H9 (cell line): ENCODE data around the gene HIP1R. TPM values are rescaled to one million over a fixed set of nuclear protein-coding genes. Genes with fewer than 3 reads are reported as not detected.

ENCODE experiments used
- DNase-seq: peaks from one replicate; pipeline ENCODE4 v3.0.0-alpha.2; 2017
- H2AFZ ChIP-seq: one replicate; pipeline ENCODE4 v1.6.1; 2013; ENCODE audit warnings: mild to moderate bottlenecking, low read length, control low read depth, moderate library complexity
- H2AK5ac ChIP-seq: 2 replicates; pipeline ENCODE4 v1.6.1; 2013; ENCODE audit warnings: low read length, control low read depth, mixed read lengths; ENCODE audit not compliant: insufficient read length
- H2BK120ac ChIP-seq: one replicate; pipeline ENCODE4 v1.6.1; 2013; ENCODE audit warnings: low read depth, mild to moderate bottlenecking, low read length, control low read depth, inconsistent platforms; ENCODE audit not compliant: poor library complexity, severe bottlenecking
- H2BK12ac ChIP-seq: 2 replicates; pipeline ENCODE4 v1.6.1; 2013; ENCODE audit warnings: low read length, control low read depth, mixed read lengths, low read depth; ENCODE audit not compliant: insufficient read length
- H2BK15ac ChIP-seq: 2 replicates; pipeline ENCODE4 v1.6.1; 2013; ENCODE audit warnings: low read depth, low read length, control low read depth
- H2BK20ac ChIP-seq: one replicate; pipeline ENCODE4 v1.6.1; 2013; ENCODE audit warnings: low read depth, mild to moderate bottlenecking, low read length, control low read depth, inconsistent platforms; ENCODE audit not compliant: poor library complexity, severe bottlenecking
- H2BK5ac ChIP-seq: 2 replicates; pipeline ENCODE4 v1.6.1; 2013; ENCODE audit warnings: low read length, control low read depth, mixed read lengths; ENCODE audit not compliant: insufficient read length
- H3K14ac ChIP-seq: 2 replicates; pipeline ENCODE4 v1.6.1; 2013; ENCODE audit warnings: low read length, control low read depth; ENCODE audit not compliant: insufficient read depth
- H3K18ac ChIP-seq: 2 replicates; pipeline ENCODE4 v1.6.1; 2013; ENCODE audit warnings: low read depth, mild to moderate bottlenecking, mixed read lengths, low read length, control low read depth; ENCODE audit not compliant: insufficient read length
- H3K23ac ChIP-seq: 2 replicates; pipeline ENCODE4 v1.6.1; 2013; ENCODE audit warnings: low read length, control low read depth, mixed read lengths, low read depth; ENCODE audit not compliant: insufficient read length
- H3K23me2 ChIP-seq: 2 replicates; pipeline ENCODE4 v1.6.1; 2013; ENCODE audit warnings: low read depth, mild to moderate bottlenecking, mixed read lengths, low read length, control low read depth; ENCODE audit not compliant: insufficient read length, poor library complexity, severe bottlenecking
- H3K27ac ChIP-seq: 2 replicates; pipeline ENCODE4 v1.5.1; 2013; ENCODE audit warnings: low read length, control low read depth, mixed read lengths, low read depth; ENCODE audit not compliant: insufficient read length
- H3K27me3 ChIP-seq: 2 replicates; pipeline ENCODE4 v1.6.1; 2013; ENCODE audit warnings: low read length, control low read depth, inconsistent platforms; ENCODE audit not compliant: insufficient read depth
- H3K4ac ChIP-seq: 2 replicates; pipeline ENCODE4 v1.6.1; 2013; ENCODE audit warnings: low read depth, mild to moderate bottlenecking, control low read depth, inconsistent platforms, low read length, moderate library complexity
- H3K4me1 ChIP-seq: 2 replicates; pipeline ENCODE4 v1.6.1; 2013; ENCODE audit warnings: low read length, control low read depth, inconsistent platforms; ENCODE audit not compliant: insufficient read depth
- H3K4me2 ChIP-seq: 2 replicates; pipeline ENCODE4 v1.6.1; 2013; ENCODE audit warnings: low read length, control low read depth, mixed read lengths; ENCODE audit not compliant: insufficient read length, insufficient read depth
- H3K56ac ChIP-seq: 2 replicates; pipeline ENCODE4 v1.6.1; 2013; ENCODE audit warnings: low read depth, mild to moderate bottlenecking, mixed read lengths, low read length, control low read depth; ENCODE audit not compliant: insufficient read length
- H3K79me1 ChIP-seq: 2 replicates; pipeline ENCODE4 v1.6.1; 2013; ENCODE audit warnings: low read depth, mild to moderate bottlenecking, moderate library complexity, low read length, control low read depth, inconsistent platforms; ENCODE audit not compliant: insufficient read depth, poor library complexity, severe bottlenecking
- H3K79me2 ChIP-seq: 2 replicates; pipeline ENCODE4 v1.6.1; 2013; ENCODE audit warnings: low read length, control low read depth, inconsistent platforms; ENCODE audit not compliant: insufficient read depth
- H3K9ac ChIP-seq: 2 replicates; pipeline ENCODE4 v1.6.1; 2013; ENCODE audit warnings: low read length, control low read depth, mixed read lengths; ENCODE audit not compliant: insufficient read length; ENCODE audit errors: extremely low read depth
- H3K9me3 ChIP-seq: one replicate; pipeline ENCODE4 v1.6.1; 2013; ENCODE audit warnings: low read depth, low read length, inconsistent platforms; ENCODE audit not compliant: control insufficient read depth
- H3T11ph ChIP-seq: one replicate; pipeline ENCODE4 v1.6.1; 2013; ENCODE audit warnings: mild to moderate bottlenecking, low read length, control low read depth, inconsistent platforms
- H4K20me1 ChIP-seq: one replicate; pipeline ENCODE4 v1.6.1; 2013; ENCODE audit not compliant: control insufficient read depth, insufficient read length, insufficient read depth
- H4K5ac ChIP-seq: 2 replicates; pipeline ENCODE4 v1.6.1; 2013; ENCODE audit warnings: low read depth, mild to moderate bottlenecking, mixed read lengths, low read length, control low read depth; ENCODE audit not compliant: insufficient read length
- H4K8ac ChIP-seq: replicated peaks from 2 replicates; pipeline ENCODE4 v1.6.1; 2013; ENCODE audit warnings: low read length, control low read depth, mixed read lengths, low read depth; ENCODE audit not compliant: insufficient read length
- H4K91ac ChIP-seq: 2 replicates; pipeline ENCODE4 v1.6.1; 2013; ENCODE audit warnings: low read depth, mild to moderate bottlenecking, moderate library complexity, mixed read lengths, low read length, control low read depth; ENCODE audit not compliant: insufficient read length
- H3K27ac Mint-ChIP-seq, 3 experiments: 2 replicates in 2 of 3; 3 replicates in 1 of 3; pipeline ENCODE4 v1.8.0; 2020 to 2021; ENCODE audit warnings: mixed read lengths in 3 of 3, mild to moderate bottlenecking in 1 of 3, moderate library complexity in 1 of 3
- H3K27me3 Mint-ChIP-seq: 2 replicates; pipeline ENCODE4 v1.8.0; 2021; ENCODE audit warnings: low read depth, mild to moderate bottlenecking, moderate library complexity, mixed read lengths
- H3K36me3 Mint-ChIP-seq, 3 experiments: 2 replicates in 2 of 3; 3 replicates in 1 of 3; pipeline ENCODE4 v1.8.0; 2020 to 2021; ENCODE audit warnings: low read depth in 3 of 3, mixed read lengths in 3 of 3; ENCODE audit not compliant: insufficient read depth in 1 of 3
- H3K4me1 Mint-ChIP-seq, 2 experiments: 2 replicates each; pipeline ENCODE4 v1.8.0; 2020; ENCODE audit warnings: mixed read lengths in 2 of 2
- H3K4me3 Mint-ChIP-seq, 2 experiments: 2 replicates in 1 of 2; 3 replicates in 1 of 2; pipeline ENCODE4 v1.8.0; 2020 to 2021; ENCODE audit warnings: mild to moderate bottlenecking in 2 of 2, mixed read lengths in 2 of 2, moderate library complexity in 1 of 2
- H3K9me3 Mint-ChIP-seq, 2 experiments: 2 replicates in 1 of 2; 3 replicates in 1 of 2; pipeline ENCODE4 v1.8.0; 2020; ENCODE audit warnings: mild to moderate bottlenecking in 2 of 2, mixed read lengths in 2 of 2, moderate library complexity in 1 of 2
- CTCF ChIP-seq: fragments of 200-600 bp; sonication (generic); conservative IDR thresholded peaks from 3 replicates; pipeline ENCODE4 v1.8.0; 2021; ENCODE audit warnings: antibody characterized with exemption, mild to moderate bottlenecking
- WGBS: extraction: QIAGEN DNeasy Blood & Tissue Kit; methylation state at CpG from one replicate; pipeline ENCODE4 v1.1.7; 2013; ENCODE audit warnings: missing lambda C conversion rate, low lambda C conversion rate, mixed read lengths; ENCODE audit not compliant: insufficient read length; ENCODE audit errors: extremely low coverage; 5-methylcytosine and 5-hydroxymethylcytosine counted together
- total RNA-seq: library from RNA; stranded (reverse); gene quantifications from 2 replicates; pipeline ENCODE4 v1.2.1, GENCODE V29; 2021

The HIP1R gene
- total RNA-seq, 1 experiment from 2014 or later, result 17.4 TPM

GRCh38 chr12:122790393-122791075 is 44.7 kb upstream of the HIP1R start:
- H2BK120ac ChIP-seq, result no peak overlapping the region
- no peak overlapping the region for H3K4ac ChIP-seq
- H3T11ph ChIP-seq, result no peak overlapping the region
- no peak overlapping the region for H4K8ac ChIP-seq
- H3K18ac ChIP-seq, result no peak overlapping the region
- no peak overlapping the region for H2BK15ac ChIP-seq
- no peak overlapping the region for H2BK12ac ChIP-seq
- H2BK5ac ChIP-seq, result no peak overlapping the region
- H3K27ac ChIP-seq, result no peak overlapping the region
- no peaks in the 10 kb centered on the region for H3K4me1 ChIP-seq
- H3K4me2 ChIP-seq, result no peak overlapping the region
- no peak overlapping the region for H3K23ac ChIP-seq
- no peak overlapping the region for H3K9ac ChIP-seq
- no peak overlapping the region for H2AFZ ChIP-seq
- no peaks in the 10 kb centered on the region for H3K27me3 ChIP-seq
- H3K4me1 Mint-ChIP-seq, result peaks cover 7 to 8% of the 10 kb centered on the region in 2 experiments
- H3K27me3 Mint-ChIP-seq, result no peaks in the 10 kb centered on the region
- no peak overlapping the region for H4K91ac ChIP-seq
- no peaks in the 10 kb centered on the region for H3K9me3 ChIP-seq
- no peaks in the 10 kb centered on the region for H3K23me2 ChIP-seq
- no peaks in the 10 kb centered on the region; a peak in 1 of 5 replicates for H3K9me3 Mint-ChIP-seq
- peak overlapping the region in 1 of 3 experiments; percentile 53; a peak in 2 of 7 replicates for H3K27ac Mint-ChIP-seq
- H2BK20ac ChIP-seq, result no peak overlapping the region
- TF ChIP-seq CTCF, result no peak
- H3K14ac ChIP-seq, result no peak overlapping the region; the same call in 1 of the 2 replicates
- no peaks in the 10 kb centered on the region for H3K36me3 Mint-ChIP-seq
- H3K4me3 Mint-ChIP-seq, result no peak overlapping the region
- H3K56ac ChIP-seq, result no peak overlapping the region
- peak; percentile 54 for DNase-seq
- H4K5ac ChIP-seq, result no peak overlapping the region
- H2AK5ac ChIP-seq, result no peak overlapping the region
- WGBS, result no CpG with 5 or more reads among the region's 5 CpGs
- no peaks in the 10 kb centered on the region for H4K20me1 ChIP-seq
- H3K79me2 ChIP-seq, result no peaks in the 10 kb centered on the region
- no peaks in the 10 kb centered on the region for H3K79me1 ChIP-seq
